ENCODE data around the gene DDA1. TPM values are rescaled to one million over a fixed set of nuclear protein-coding genes. Genes with fewer than 3 reads are reported as not detected.

DDA1 gene
- total and polyA plus RNA-seq, 9 of the 15 experiments (the other 6 are each of a cell fraction or from before 2014, with no cell fraction given), result 1.4 to 83.8 (median 33.8) TPM

GRCh38 chr19:17334414-17335409 lies 25.3 kb downstream of the DDA1 start, which contains the start of gene ANO8 (continued):
- peak in 1 of 2 experiments; percentile 96; a peak in 2 of 4 replicates for TF ChIP-seq BCLAF1 (IDR thresholded peaks at IDR 0.05; ENCODE audit: borderline replicate concordance in 1 of 2, control insufficient read depth in 1 of 2, low read depth in 2 of 2, low read length in 1 of 2)
- TF ChIP-seq HCFC1 (IDR thresholded peaks at IDR 0.05; ENCODE audit: low read depth, low read length), result peak; percentile 64
- no peak for TF ChIP-seq ILK (tag; IDR thresholded peaks at IDR 0.05; ENCODE audit: borderline replicate concordance, low read depth)
- no peak for TF ChIP-seq ATF4 (CRISPR knock-in tag; IDR thresholded peaks at IDR 0.05)
- TF ChIP-seq ZNF121 (CRISPR knock-in tag; conservative IDR thresholded peaks at IDR 0.05), result 0 out of 2 replicates have a peak, but pooled peaks have one; percentile 18
- TF ChIP-seq NFXL1 (CRISPR knock-in tag; IDR thresholded peaks at IDR 0.05), result no peak
- 0 out of 2 replicates have a peak, but pooled peaks have one; percentile 31 for TF ChIP-seq SRSF1 (IDR thresholded peaks at IDR 0.05; ENCODE audit: low read depth, low read length)
- 0 out of 2 replicates have a peak, but pooled peaks have one; percentile 24 for TF ChIP-seq ARID1B (IDR thresholded peaks at IDR 0.05)
- peak; percentile 3 for TF ChIP-seq SP2 (IDR thresholded peaks at IDR 0.05; ENCODE audit: extremely low read depth, low read depth, low read length, poor library complexity, severe bottlenecking)
- TF ChIP-seq ZNF263 (CRISPR knock-in tag; IDR thresholded peaks at IDR 0.05; ENCODE audit: borderline replicate concordance), result no peak; the same call in 1 of the 2 replicates
- no peak for TF ChIP-seq ASH1L (IDR thresholded peaks at IDR 0.05; ENCODE audit: borderline replicate concordance, low read depth, partially characterized antibody)
- TF ChIP-seq ZNF212 (CRISPR knock-in tag; IDR thresholded peaks at IDR 0.05), result no peak
- no peak for TF ChIP-seq TFAM (CRISPR knock-in tag; conservative IDR thresholded peaks at IDR 0.05)
- TF ChIP-seq ZNF324 (CRISPR knock-in tag; IDR thresholded peaks at IDR 0.05), result no peak
- TF ChIP-seq DDX20 (tag; IDR thresholded peaks at IDR 0.05; ENCODE audit: low read depth), result no peak
- TF ChIP-seq ERF (CRISPR knock-in tag; IDR thresholded peaks at IDR 0.05), result peak; percentile 93; the same call in 1 of the 2 replicates
- no peak for TF ChIP-seq HOXB6 (CRISPR knock-in tag; IDR thresholded peaks at IDR 0.05; ENCODE audit: borderline replicate concordance)
- no peak for TF ChIP-seq TSHZ1 (CRISPR knock-in tag; IDR thresholded peaks at IDR 0.05)
- no peak for TF ChIP-seq PHTF2 (CRISPR knock-in tag; IDR thresholded peaks at IDR 0.05)

Data from K562 (cell line).